Loucy (cell line): ENCODE measurements around the gene FRMD1.

Source experiments
- CTCF ChIP-seq: fragments of 200-600 bp; sonication (generic); conservative IDR thresholded peaks from 2 replicates; pipeline ENCODE4 v1.5.1; 2014; ENCODE audit warnings: mild to moderate bottlenecking, antibody characterized with exemption, low read length
- EZH2phosphoT487 ChIP-seq: fragments of 200-600 bp; IDR thresholded peaks from 2 replicates; pipeline ENCODE4 v1.6.1; 2018; ENCODE audit warnings: antibody characterized with exemption, mild to moderate bottlenecking, moderate library complexity, borderline replicate concordance

DNA sequence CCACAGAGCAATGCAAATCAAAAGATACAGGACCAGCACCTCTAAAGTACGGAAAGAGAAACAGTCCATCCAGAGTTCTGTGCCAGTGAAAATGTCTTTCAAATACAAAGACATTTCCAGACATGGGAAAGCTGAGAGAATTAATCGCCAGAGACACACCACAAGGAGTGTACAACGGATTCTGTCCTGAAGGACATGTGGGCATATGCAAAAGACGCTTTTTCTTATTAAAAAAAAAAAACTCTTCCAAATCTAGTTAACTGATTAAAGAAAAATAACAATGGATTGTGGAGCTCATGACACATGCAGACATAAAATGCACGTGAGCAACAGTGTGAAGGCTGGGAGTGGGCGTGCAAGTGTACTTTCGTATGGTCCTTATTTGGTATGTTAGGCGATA, 58.8 kb downstream of the FRMD1 start:
- TF ChIP-seq CTCF, result no peak
- no peak for TF ChIP-seq EZH2phosphoT487
